ENCODE results near the gene SPAG8. TPM values are rescaled to one million over a fixed set of nuclear protein-coding genes. Genes with fewer than 3 reads are reported as not detected.
A peak's percentile ranks its signal among the peaks of the same experiment; 100 is the strongest.

Gene SPAG8
- total and polyA plus RNA-seq, 8 donors: 1.8 to 13.8 (median 8.1) TPM

- Histone ChIP-seq H3K4me1 (peaks cover 0 to 23% of the 10 kb centered on the region in 2 donors), H3K36me3 (no peaks in the 10 kb centered on the region), H3K9me3 (no peaks in the 10 kb centered on the region), H3K27ac (no peak overlapping the region), H3K4me3 (no peak overlapping the region), H3K27me3 (peaks cover 0 to 31% of the 10 kb centered on the region in 2 donors)
- DNase-seq (no peak), ATAC-seq (no peak)
- no peak for TF ChIP-seq CTCF (IDR thresholded peaks at IDR 0.05)
- intact Hi-C loops (cut with DNase I): no loop called here
Observed at GRCh38 chr9:35836595-35836994, 24.5 kb upstream of the SPAG8 start.

GRCh38 chr9:35835766-35836165 lies 23.7 kb upstream of the SPAG8 start:
- ATAC-seq (no peak), DNase-seq (no peak)
- Histone ChIP-seq H3K4me3 (no peak overlapping the region), H3K9me3 (no peaks in the 10 kb centered on the region), H3K36me3 (no peaks in the 10 kb centered on the region), H3K27ac (no peak overlapping the region), H3K27me3 (peaks cover 0 to 23% of the 10 kb centered on the region in 2 donors), H3K4me1 (peaks cover 0 to 23% of the 10 kb centered on the region in 2 donors)
- no peak for TF ChIP-seq CTCF (IDR thresholded peaks at IDR 0.05)
- intact Hi-C loops (cut with DNase I): no loop called here

GRCh38 chr9:35835216-35835632 lies 23.2 kb upstream of the SPAG8 start:
- intact Hi-C loops (cut with DNase I): no loop called here
- DNase-seq: no peak
- Histone ChIP-seq H3K4me1 (peaks cover 1 to 23% of the 10 kb centered on the region in 2 donors), H3K9me3 (no peaks in the 10 kb centered on the region), H3K27me3 (peaks cover 0 to 17% of the 10 kb centered on the region in 2 donors), H3K4me3 (no peak overlapping the region), H3K36me3 (no peaks in the 10 kb centered on the region), H3K27ac (no peak overlapping the region)
- no peak for TF ChIP-seq CTCF (IDR thresholded peaks at IDR 0.05)
- ATAC-seq: peak; percentile 19

GRCh38 chr9:35834260-35835215 lies 22.5 kb upstream of the SPAG8 start:
- intact Hi-C loops (cut with DNase I): no loop called here
- Histone ChIP-seq H3K36me3 (no peaks in the 10 kb centered on the region), H3K9me3 (no peaks in the 10 kb centered on the region), H3K4me3 (no peak overlapping the region), H3K27ac (no peak overlapping the region), H3K27me3 (peaks cover 0 to 11% of the 10 kb centered on the region in 2 donors), H3K4me1 (peaks cover 6 to 29% of the 10 kb centered on the region in 2 donors)
- DNase-seq (no peak), ATAC-seq (no peak)
- TF ChIP-seq CTCF (IDR thresholded peaks at IDR 0.05): no peak

- Histone ChIP-seq H3K9me3 (no peaks in the 10 kb centered on the region), H3K4me3 (no peak overlapping the region), H3K27ac (no peak overlapping the region), H3K36me3 (no peaks in the 10 kb centered on the region), H3K27me3 (no peaks in the 10 kb centered on the region), H3K4me1 (peaks cover 6 to 34% of the 10 kb centered on the region in 2 donors)
- no peak for TF ChIP-seq CTCF (IDR thresholded peaks at IDR 0.05)
- DNase-seq: peak in 1 of 4 donors; percentile 53
- intact Hi-C loops (cut with DNase I): no loop called here
- peak; percentile 33 for ATAC-seq
Observed at GRCh38 chr9:35832814-35833213, 20.8 kb upstream of the SPAG8 start.
